T-helper 9 cell (primary cell): ENCODE results near the gene CASZ1.

ENCODE experiments used
- DNase-seq: peaks from one replicate; pipeline ENCODE4 v3.0.0-alpha.2; 2020

Gene CASZ1

GRCh38 chr1:10620776-10621175, 175.7 kb downstream of the CASZ1 start:
- DNase-seq: no peak

GRCh38 chr1:10617931-10618885, 178.2 kb downstream of the CASZ1 start:
- DNase-seq: no peak

GRCh38 chr1:10617318-10617717, 179.1 kb downstream of the CASZ1 start:
- DNase-seq: no peak

- DNase-seq: no peak
Observed at GRCh38 chr1:10616696-10617095, 179.8 kb downstream of the CASZ1 start.

GRCh38 chr1:10615932-10616671, 180.3 kb downstream of the CASZ1 start:
- DNase-seq: no peak

DNA sequence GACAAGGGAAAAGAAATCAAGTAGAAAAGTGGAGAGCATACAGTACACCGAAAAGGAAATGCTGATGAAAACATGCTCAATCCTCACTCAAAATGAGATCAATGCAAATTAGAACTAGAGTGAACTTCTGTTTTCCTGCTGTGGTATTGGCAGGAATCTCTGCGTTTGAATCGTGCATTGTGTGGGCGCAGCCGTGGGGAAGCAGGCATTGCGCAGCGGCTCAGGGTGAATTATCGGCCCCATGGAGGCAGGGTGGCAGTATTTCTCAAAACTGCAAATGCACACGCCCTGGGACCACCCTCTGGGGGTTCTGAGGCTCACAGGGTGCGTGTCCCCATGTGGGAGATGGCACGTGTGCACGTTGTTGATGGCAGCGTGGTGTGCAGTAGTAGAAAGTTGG, 181.1 kb downstream of the CASZ1 start:
- DNase-seq: no peak

DNA sequence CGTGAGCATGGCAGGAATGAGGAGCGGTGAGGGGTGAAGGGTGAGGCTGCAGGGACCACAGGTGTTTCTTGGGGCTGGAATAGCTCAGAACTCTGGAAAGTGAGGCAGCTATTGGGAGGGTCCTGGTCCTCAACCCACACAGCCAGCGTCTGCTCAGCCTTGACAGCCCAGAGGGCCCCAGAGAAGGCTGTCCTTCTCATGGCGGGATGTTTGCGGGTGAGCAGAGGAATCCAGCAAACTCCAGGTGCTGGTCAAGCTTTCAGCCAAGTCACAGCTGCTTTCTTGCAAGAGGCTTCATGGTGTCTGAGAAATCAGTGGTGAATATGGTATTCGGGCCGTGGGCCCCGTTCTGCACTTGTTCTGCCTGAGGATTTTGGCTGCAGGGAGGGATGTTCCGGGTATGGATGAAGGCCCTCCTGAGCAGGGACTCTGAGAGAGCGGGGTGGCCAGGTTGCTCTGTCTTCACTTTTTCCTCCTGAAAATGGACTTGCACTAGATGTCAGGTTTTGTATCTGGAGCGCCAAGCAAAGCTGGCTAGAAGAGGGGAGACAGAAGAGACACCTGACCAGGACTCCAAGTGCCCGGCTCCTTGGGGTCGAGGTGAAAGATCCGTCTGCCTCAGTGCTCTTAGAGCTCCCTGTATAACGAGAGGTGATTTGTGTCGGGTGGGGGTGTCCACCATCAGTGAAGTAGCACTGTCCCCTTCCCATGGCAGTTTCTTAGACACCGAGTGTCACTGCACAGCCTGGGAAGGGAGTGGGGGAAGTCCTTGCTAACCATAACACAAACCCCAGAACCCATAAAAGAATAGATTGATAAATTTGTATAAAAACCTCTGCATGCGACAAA, 181.8 kb downstream of the CASZ1 start:
- DNase-seq: no peak

DNA sequence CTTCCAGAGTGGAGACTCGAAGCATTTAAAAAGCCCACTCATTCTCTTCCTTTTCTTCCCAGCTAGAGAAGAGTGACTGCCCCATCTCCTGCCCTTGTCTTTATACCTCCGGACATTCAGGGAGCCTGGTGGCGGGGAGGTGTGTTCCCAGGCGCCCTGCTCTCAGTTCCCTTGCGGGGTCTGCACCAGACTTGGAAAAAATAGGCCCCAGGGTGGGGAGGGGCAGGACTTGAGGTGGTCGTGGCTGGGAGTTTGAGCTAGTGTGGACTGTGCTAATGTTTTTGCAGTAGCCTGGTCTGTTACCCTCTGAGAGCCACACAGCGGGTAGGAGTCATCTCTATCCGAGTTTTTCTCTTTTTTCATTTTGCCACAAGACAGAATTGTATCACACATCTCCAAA, 182.6 kb downstream of the CASZ1 start:
- no peak for DNase-seq

- DNase-seq: no peak
Observed at GRCh38 chr1:10613340-10613739, 183.1 kb downstream of the CASZ1 start.

- no peak for DNase-seq
Observed at GRCh38 chr1:10612436-10613160, 183.8 kb downstream of the CASZ1 start.

DNA sequence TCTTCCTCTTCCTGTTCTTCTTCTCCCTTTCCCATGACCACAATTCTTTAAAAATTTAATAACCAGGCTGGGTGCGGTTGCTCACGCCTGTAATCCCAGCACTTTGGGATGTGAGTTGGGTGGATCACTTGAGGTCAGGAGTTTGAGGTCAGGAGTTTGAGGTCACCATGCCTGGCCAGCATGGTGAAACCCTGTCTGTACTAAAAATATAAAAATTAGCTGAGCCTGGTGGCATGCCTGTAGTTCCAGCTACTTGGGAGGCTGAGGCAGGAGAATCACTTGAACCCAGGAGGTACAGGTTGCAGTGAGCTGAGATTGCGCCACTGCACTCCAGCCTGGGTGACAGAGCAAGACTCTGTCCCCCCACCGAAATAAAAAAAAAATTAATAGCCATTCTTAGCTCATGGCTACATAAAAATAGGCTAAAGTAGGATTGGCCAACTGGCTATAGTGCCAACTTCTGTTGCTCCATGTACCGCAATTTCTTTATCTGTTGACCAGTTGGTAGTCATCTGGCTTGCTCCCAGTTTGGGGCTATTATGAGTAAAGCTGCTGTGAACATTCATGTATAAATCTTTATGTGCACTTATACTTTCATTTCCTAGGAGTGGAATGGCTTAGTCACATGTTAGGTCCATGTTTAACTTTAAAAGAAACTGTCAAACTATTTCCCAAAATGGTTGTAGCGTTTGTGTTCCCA, 185.4 kb downstream of the CASZ1 start:
- no peak for DNase-seq

DNA sequence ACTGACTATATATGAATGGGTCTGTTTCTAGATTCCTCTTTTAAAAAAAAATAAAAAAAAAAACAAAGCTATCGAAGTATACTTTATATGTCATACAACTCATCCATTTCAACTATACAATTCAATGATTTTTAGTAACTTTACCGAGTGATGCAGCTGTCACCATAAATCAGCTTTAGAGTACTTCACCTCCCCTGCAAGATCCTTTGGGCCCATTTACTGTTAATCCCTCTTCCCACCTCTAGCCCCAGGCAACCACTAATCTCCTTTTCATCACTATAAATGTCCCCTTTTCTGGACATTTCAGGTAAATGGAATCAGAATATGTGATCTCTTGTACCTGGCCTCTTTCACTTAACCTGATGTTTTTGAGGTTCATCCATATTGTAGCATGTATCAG, 187.8 kb downstream of the CASZ1 start:
- no peak for DNase-seq

- no peak for DNase-seq
Observed at GRCh38 chr1:10607228-10607627, 189.2 kb downstream of the CASZ1 start.

GRCh38 chr1:10606064-10606463, 190.4 kb downstream of the CASZ1 start:
- DNase-seq: no peak

DNA sequence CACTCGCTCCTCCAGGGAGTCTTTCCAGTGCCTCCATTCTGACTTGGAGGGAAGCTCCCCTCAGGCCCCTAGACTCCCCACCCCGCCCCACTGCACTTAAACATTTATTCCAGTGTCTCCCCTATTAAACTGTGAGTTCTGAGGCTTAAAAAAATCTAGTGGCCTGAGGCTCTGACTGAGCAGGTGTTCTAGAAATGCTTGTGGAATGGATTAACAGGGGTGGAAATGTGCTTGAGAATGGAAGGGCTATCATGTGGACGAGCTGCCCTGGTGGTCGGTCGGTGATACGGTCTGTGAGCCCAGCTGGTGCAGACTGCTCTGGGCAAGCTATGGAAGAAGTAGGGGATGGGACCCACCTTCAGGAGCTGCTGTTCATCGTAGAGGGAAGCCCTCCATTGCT, 191.5 kb downstream of the CASZ1 start:
- no peak for DNase-seq

GRCh38 chr1:10602936-10603335, 193.5 kb downstream of the CASZ1 start:
- DNase-seq: no peak

- no peak for DNase-seq
Observed at GRCh38 chr1:10601342-10602070, 194.9 kb downstream of the CASZ1 start.

DNA sequence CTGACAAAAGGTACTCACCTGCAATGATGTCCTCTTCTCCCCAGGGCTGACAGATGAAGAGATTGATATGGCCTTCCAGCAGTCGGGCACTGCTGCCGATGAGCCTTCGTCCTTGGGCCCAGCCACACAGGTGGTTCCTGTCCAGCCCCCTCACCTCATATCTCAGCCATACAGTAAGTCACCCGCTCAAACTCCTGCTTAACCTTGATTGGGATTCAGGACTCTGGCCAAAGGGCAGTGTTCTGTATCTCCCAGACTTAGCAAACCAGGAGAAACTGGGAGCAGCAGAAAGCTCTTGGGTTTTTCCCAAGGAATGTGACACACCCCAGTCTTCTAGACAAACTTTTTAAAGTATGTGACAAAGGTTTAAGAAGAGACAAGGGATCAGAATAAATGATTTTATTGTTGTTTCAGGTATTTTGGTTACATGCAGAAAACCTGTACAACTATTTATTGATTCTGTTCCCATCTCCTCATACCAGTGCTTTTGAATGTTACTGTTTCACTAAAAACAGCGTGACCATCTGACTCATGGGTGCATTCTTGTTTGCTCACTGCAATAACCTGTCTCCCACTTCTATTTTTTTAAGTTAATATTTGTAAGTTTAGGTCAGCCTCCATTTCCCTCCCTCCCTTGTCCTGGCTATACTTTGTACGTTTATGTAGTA, 197.1 kb downstream of the CASZ1 start:
- DNase-seq: no peak

- no peak for DNase-seq
Observed at GRCh38 chr1:10598389-10598702, 198.1 kb downstream of the CASZ1 start.
